Liver (tissue), 9 donors: ENCODE data around the gene CNN1. TPM values are rescaled to one million over a fixed set of nuclear protein-coding genes. Genes with fewer than 3 reads are reported as not detected.

Experiments used
- DNase-seq: peaks from one replicate; pipeline ENCODE4 v3.0.0-alpha.2; 2017; ENCODE audit warnings: low spot score
- H3K27ac ChIP-seq, 2 donors: one replicate each; pipeline ENCODE4 v1.7.0; 2013; ENCODE audit warnings: inconsistent platforms in 2 of 2, low read length in 2 of 2, control low read depth in 1 of 2, low read depth in 1 of 2, mild to moderate bottlenecking in 1 of 2
- H3K27me3 ChIP-seq, 4 donors: one replicate each; pipeline versions ENCODE4 v1.6.1 to v1.7.0; 2013; ENCODE audit warnings: low read length in 3 of 4, inconsistent platforms in 1 of 4, mild to moderate bottlenecking in 1 of 4, moderate library complexity in 1 of 4; ENCODE audit not compliant: control insufficient read depth in 4 of 4, insufficient read depth in 4 of 4
- H3K36me3 ChIP-seq, 4 donors: one replicate each; pipeline versions ENCODE4 v1.6.1 to v1.7.0; 2013; ENCODE audit warnings: low read length in 3 of 4, mild to moderate bottlenecking in 3 of 4, low read depth in 1 of 4, moderate library complexity in 1 of 4; ENCODE audit not compliant: control insufficient read depth in 4 of 4, insufficient read depth in 3 of 4
- H3K4me1 ChIP-seq, 4 donors: one replicate each; pipeline versions ENCODE4 v1.6.1 to v1.7.0; 2013; ENCODE audit warnings: low read length in 3 of 4, mild to moderate bottlenecking in 3 of 4, moderate library complexity in 1 of 4; ENCODE audit not compliant: control insufficient read depth in 4 of 4, insufficient read depth in 4 of 4
- H3K4me3 ChIP-seq, 3 donors: one replicate each; pipeline versions ENCODE4 v1.6.1 to v1.7.0; 2013; ENCODE audit warnings: low read length in 3 of 3, control low read depth in 1 of 3, low read depth in 1 of 3, mild to moderate bottlenecking in 1 of 3
- H3K9ac ChIP-seq, 2 donors: one replicate each; pipeline ENCODE4 v1.7.0; 2013; ENCODE audit warnings: low read length in 2 of 2, mild to moderate bottlenecking in 2 of 2, moderate library complexity in 2 of 2, control low read depth in 1 of 2, low read depth in 1 of 2
- H3K9me3 ChIP-seq, 4 donors: one replicate each; pipeline versions ENCODE4 v1.6.1 to v1.7.0; 2013; ENCODE audit warnings: low read length in 3 of 4; ENCODE audit not compliant: control insufficient read depth in 4 of 4
- ATF3 ChIP-seq: IDR thresholded peaks from 2 replicates; pipeline ENCODE4 v1.6.1; 2016; ENCODE audit warnings: antibody characterized with exemption
- EGR1 ChIP-seq, 2 donors: IDR thresholded peaks; 2 replicates each; pipeline ENCODE4 v1.6.1; 2016 to 2018; ENCODE audit warnings: antibody characterized with exemption in 2 of 2, low read depth in 2 of 2
- FOXA1 ChIP-seq: IDR thresholded peaks from 2 replicates; pipeline ENCODE4 v1.6.1; 2016; ENCODE audit warnings: antibody characterized with exemption
- FOXA2 ChIP-seq: IDR thresholded peaks from 2 replicates; pipeline ENCODE4 v1.6.1; 2016; ENCODE audit warnings: antibody characterized with exemption
- GABPA ChIP-seq, 2 donors: IDR thresholded peaks in 1 of 2; conservative IDR thresholded peaks in 1 of 2; 2 replicates each; pipeline ENCODE4 v1.6.1; 2016; ENCODE audit warnings: antibody characterized with exemption in 2 of 2, mild to moderate bottlenecking in 1 of 2, moderate library complexity in 1 of 2
- HNF4A ChIP-seq, 2 donors: conservative IDR thresholded peaks; 2 replicates each; pipeline ENCODE4 v1.6.1; 2016; ENCODE audit warnings: antibody characterized with exemption in 2 of 2, mild to moderate bottlenecking in 2 of 2
- HNF4G ChIP-seq: IDR thresholded peaks from 2 replicates; pipeline ENCODE4 v1.6.1; 2016; ENCODE audit warnings: antibody characterized with exemption
- JUND ChIP-seq, 2 donors: IDR thresholded peaks; 2 replicates each; pipeline ENCODE4 v1.6.1; 2016; ENCODE audit warnings: antibody characterized with exemption in 2 of 2
- NR2F2 ChIP-seq: IDR thresholded peaks from 2 replicates; pipeline ENCODE4 v1.6.1; 2016; ENCODE audit warnings: antibody characterized with exemption
- RAD21 ChIP-seq, 2 donors: IDR thresholded peaks; 2 replicates each; pipeline ENCODE4 v1.6.1; 2016; ENCODE audit warnings: antibody characterized with exemption in 2 of 2, mild to moderate bottlenecking in 2 of 2
- RXRA ChIP-seq, 2 donors: IDR thresholded peaks; 2 replicates each; pipeline ENCODE4 v1.6.1; 2017 to 2018; ENCODE audit warnings: antibody characterized with exemption in 2 of 2, mild to moderate bottlenecking in 1 of 2
- SP1 ChIP-seq: IDR thresholded peaks from 2 replicates; pipeline ENCODE4 v1.6.1; 2018; ENCODE audit warnings: antibody characterized with exemption, mild to moderate bottlenecking
- TAF1 ChIP-seq: conservative IDR thresholded peaks from 2 replicates; pipeline ENCODE4 v1.6.1; 2016; ENCODE audit warnings: antibody characterized with exemption, mild to moderate bottlenecking
- YY1 ChIP-seq: IDR thresholded peaks from 2 replicates; pipeline ENCODE4 v1.6.1; 2016; ENCODE audit warnings: antibody characterized with exemption, mild to moderate bottlenecking
- WGBS: extraction: QIAGEN DNeasy Blood & Tissue Kit; methylation state at CpG from one replicate; pipeline ENCODE4 v1.1.7; 2013; 5-methylcytosine and 5-hydroxymethylcytosine counted together
- polyA plus RNA-seq, 2 donors: library from polyadenylated mRNA; stranded (reverse) in 1 of 2; unstranded in 1 of 2; fragments of 200-250 nt in 1 of 2; fragments of >200 nt in 1 of 2; fragmentation: Nextera tagmentation in 1 of 2; extraction: Ambion mirVana in 1 of 2; gene quantifications; one replicate each; pipeline versions ENCODE4 v1.2.1 to v1.2.3, GENCODE V29; 2013 to 2015
- total RNA-seq, 2 donors: library from RNA; depleted of rRNA; stranded (reverse); fragments of >200 nt; gene quantifications; one replicate each; pipeline ENCODE4 v1.2.3, GENCODE V29; 2014
- TF ChIP-seq, protein P1 (sequence below): IDR thresholded peaks from 2 replicates; pipeline ENCODE4 v1.6.1; 2016; ENCODE audit warnings: antibody characterized with exemption
- TF ChIP-seq, protein P2 (sequence below): fragments of 150-350 bp; IDR thresholded peaks from 2 replicates; pipeline ENCODE4 v1.5.1; 2017; ENCODE audit warnings: improper control_type of control experiment, low read depth, low read length; ENCODE audit not compliant: missing input control
- TF ChIP-seq, protein P3 (sequence below): IDR thresholded peaks from 2 replicates; pipeline ENCODE4 v1.6.1; 2016; ENCODE audit warnings: antibody characterized with exemption, mild to moderate bottlenecking
- donor health status: healthy.
- donor health status: healthy.
- donor health status: healthy.
- donor health status: healthy.
- donor health status: healthy.

The CNN1 gene
- total and polyA plus RNA-seq, 4 donors = 0.09 to 5.9 (median 2.2) TPM

GRCh38 chr19:11578258-11579142 lies 39.8 kb downstream of the CNN1 start:
- peak overlapping the region; percentile 2 to 27 for H3K9ac ChIP-seq
- 18% methylated on average over 62 of the region's 62 CpGs for WGBS
- H3K27me3 ChIP-seq = no peaks in the 10 kb centered on the region
- TF ChIP-seq GABPA (IDR thresholded peaks at IDR 0.05 in 1 of 2, conservative IDR thresholded peaks at IDR 0.05 in 1 of 2) (no peak), NR2F2 (peak; percentile 55), RXRA (IDR thresholded peaks at IDR 0.05) (no peak), YY1 (no peak), FOXA1 (no peak), ATF3 (no peak), JUND (IDR thresholded peaks at IDR 0.05) (no peak), RAD21 (IDR thresholded peaks at IDR 0.05) (no peak)
- TF ChIP-seq, protein P1, sequence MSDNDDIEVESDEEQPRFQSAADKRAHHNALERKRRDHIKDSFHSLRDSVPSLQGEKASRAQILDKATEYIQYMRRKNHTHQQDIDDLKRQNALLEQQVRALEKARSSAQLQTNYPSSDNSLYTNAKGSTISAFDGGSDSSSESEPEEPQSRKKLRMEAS = no peak
- H3K4me3 ChIP-seq = peak overlapping the region in 2 of 3 donors; percentile 35 to 51
- no peaks in the 10 kb centered on the region for H3K9me3 ChIP-seq
- DNase-seq = no peak
- H3K36me3 ChIP-seq = no peaks in the 10 kb centered on the region
- H3K4me1 ChIP-seq = peaks cover 0 to 13% (median 7%) of the 10 kb centered on the region in 4 donors
- H3K27ac ChIP-seq = peak overlapping the region in 1 of 2 donors; percentile 46

DNA sequence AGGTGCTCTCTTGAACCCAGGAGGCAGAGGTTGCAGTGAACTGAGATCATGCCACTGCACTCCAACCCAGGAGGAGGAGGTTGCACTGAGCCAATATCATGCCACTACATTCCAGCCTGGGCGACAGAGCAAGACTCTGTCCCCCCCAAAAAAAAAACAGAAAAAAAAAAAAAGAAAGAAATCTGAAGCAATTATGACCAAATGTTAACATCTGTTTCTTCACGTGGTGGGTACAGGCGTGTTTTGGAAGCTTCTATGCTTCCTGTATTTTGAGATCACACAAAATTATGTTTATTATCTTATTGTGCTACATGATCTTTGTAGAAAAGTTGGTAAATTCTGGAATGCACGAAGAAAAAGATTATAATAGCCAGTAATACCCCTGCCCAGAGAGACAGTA lies 41.5 kb downstream of the CNN1 start:
- 81% methylated on average over 4 of the region's 4 CpGs for WGBS
- H3K27me3 ChIP-seq = no peaks in the 10 kb centered on the region
- DNase-seq = no peak
- no peaks in the 10 kb centered on the region for H3K9me3 ChIP-seq
- TF ChIP-seq TAF1 (no peak), FOXA1 (no peak), HNF4A (conservative IDR thresholded peaks at IDR 0.05) (no peak), GABPA (IDR thresholded peaks at IDR 0.05 in 1 of 2, conservative IDR thresholded peaks at IDR 0.05 in 1 of 2) (no peak), HNF4G (no peak), ATF3 (no peak), RAD21 (IDR thresholded peaks at IDR 0.05) (no peak), SP1 (no peak), YY1 (no peak), NR2F2 (no peak), FOXA2 (no peak), JUND (IDR thresholded peaks at IDR 0.05) (no peak), RXRA (IDR thresholded peaks at IDR 0.05) (no peak), EGR1 (IDR thresholded peaks at IDR 0.05; ENCODE audit: low read depth in 2 of 2) (no peak)
- TF ChIP-seq, protein P2, sequence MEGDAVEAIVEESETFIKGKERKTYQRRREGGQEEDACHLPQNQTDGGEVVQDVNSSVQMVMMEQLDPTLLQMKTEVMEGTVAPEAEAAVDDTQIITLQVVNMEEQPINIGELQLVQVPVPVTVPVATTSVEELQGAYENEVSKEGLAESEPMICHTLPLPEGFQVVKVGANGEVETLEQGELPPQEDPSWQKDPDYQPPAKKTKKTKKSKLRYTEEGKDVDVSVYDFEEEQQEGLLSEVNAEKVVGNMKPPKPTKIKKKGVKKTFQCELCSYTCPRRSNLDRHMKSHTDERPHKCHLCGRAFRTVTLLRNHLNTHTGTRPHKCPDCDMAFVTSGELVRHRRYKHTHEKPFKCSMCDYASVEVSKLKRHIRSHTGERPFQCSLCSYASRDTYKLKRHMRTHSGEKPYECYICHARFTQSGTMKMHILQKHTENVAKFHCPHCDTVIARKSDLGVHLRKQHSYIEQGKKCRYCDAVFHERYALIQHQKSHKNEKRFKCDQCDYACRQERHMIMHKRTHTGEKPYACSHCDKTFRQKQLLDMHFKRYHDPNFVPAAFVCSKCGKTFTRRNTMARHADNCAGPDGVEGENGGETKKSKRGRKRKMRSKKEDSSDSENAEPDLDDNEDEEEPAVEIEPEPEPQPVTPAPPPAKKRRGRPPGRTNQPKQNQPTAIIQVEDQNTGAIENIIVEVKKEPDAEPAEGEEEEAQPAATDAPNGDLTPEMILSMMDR = no peak
- TF ChIP-seq, protein P1 = no peak
- TF ChIP-seq, protein P3, sequence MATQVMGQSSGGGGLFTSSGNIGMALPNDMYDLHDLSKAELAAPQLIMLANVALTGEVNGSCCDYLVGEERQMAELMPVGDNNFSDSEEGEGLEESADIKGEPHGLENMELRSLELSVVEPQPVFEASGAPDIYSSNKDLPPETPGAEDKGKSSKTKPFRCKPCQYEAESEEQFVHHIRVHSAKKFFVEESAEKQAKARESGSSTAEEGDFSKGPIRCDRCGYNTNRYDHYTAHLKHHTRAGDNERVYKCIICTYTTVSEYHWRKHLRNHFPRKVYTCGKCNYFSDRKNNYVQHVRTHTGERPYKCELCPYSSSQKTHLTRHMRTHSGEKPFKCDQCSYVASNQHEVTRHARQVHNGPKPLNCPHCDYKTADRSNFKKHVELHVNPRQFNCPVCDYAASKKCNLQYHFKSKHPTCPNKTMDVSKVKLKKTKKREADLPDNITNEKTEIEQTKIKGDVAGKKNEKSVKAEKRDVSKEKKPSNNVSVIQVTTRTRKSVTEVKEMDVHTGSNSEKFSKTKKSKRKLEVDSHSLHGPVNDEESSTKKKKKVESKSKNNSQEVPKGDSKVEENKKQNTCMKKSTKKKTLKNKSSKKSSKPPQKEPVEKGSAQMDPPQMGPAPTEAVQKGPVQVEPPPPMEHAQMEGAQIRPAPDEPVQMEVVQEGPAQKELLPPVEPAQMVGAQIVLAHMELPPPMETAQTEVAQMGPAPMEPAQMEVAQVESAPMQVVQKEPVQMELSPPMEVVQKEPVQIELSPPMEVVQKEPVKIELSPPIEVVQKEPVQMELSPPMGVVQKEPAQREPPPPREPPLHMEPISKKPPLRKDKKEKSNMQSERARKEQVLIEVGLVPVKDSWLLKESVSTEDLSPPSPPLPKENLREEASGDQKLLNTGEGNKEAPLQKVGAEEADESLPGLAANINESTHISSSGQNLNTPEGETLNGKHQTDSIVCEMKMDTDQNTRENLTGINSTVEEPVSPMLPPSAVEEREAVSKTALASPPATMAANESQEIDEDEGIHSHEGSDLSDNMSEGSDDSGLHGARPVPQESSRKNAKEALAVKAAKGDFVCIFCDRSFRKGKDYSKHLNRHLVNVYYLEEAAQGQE = no peak
- no peaks in the 10 kb centered on the region for H3K36me3 ChIP-seq
- H3K4me3 ChIP-seq = no peak overlapping the region
- no peak overlapping the region for H3K27ac ChIP-seq
- no peak overlapping the region for H3K9ac ChIP-seq
- peaks cover 0 to 13% (median 7%) of the 10 kb centered on the region in 4 donors for H3K4me1 ChIP-seq
